WTC11 (cell line): ENCODE measurements around the gene IRAK2. TPM values are rescaled to one million over a fixed set of nuclear protein-coding genes. Genes with fewer than 3 reads are reported as not detected.

Experiments
- ATAC-seq: fragments of 200-7000 bp; cut with Tn5 transposase; 2 replicates; pipeline ENCODE4 v1.10.0; 2021; ENCODE audit warnings: mild to moderate bottlenecking, moderate library complexity
- CTCF ChIA-PET: fragments of 300-600 bp; sonication (Branson Sonifier 250); formaldehyde crosslinking; loops from one replicate; lab custom pipeline; 2021; ENCODE audit warnings: antibody characterized with exemption; lab: Charles Lee
- POLR2A ChIA-PET: fragments of 350-600 bp; sonication (Branson Sonifier 250); formaldehyde crosslinking; loops from one replicate; lab custom pipeline; 2021; ENCODE audit warnings: antibody characterized with exemption; lab: Charles Lee
- DNase-seq: peaks from one replicate; pipeline ENCODE4 v3.0.0; 2021; ENCODE audit warnings: low spot score
- H3K27ac Mint-ChIP-seq: 2 replicates; pipeline ENCODE4 v1.8.0; 2021; ENCODE audit warnings: mixed read lengths
- H3K27me3 Mint-ChIP-seq: 2 replicates; pipeline ENCODE4 v1.8.0; 2021; ENCODE audit warnings: low read depth, mild to moderate bottlenecking, moderate library complexity, mixed read lengths
- H3K36me3 Mint-ChIP-seq: 2 replicates; pipeline ENCODE4 v1.8.0; 2021; ENCODE audit warnings: mixed read lengths
- H3K4me1 Mint-ChIP-seq: 2 replicates; pipeline ENCODE4 v1.8.0; 2022; ENCODE audit warnings: mixed read lengths
- H3K4me3 Mint-ChIP-seq: 2 replicates; pipeline ENCODE4 v1.8.0; 2021; ENCODE audit warnings: mild to moderate bottlenecking, moderate library complexity, mixed read lengths
- H3K9me3 Mint-ChIP-seq: 2 replicates; pipeline ENCODE4 v1.8.0; 2021; ENCODE audit warnings: mixed read lengths
- CREM ChIP-seq: sonication (generic); formaldehyde crosslinking; IDR thresholded peaks from 2 replicates; pipeline ENCODE4 v1.8.1; 2022; ENCODE audit warnings: mild to moderate bottlenecking, missing genetic modification reagents, moderate library complexity
- ELF4 ChIP-seq: sonication (generic); formaldehyde crosslinking; IDR thresholded peaks from 2 replicates; pipeline ENCODE4 v1.8.1; 2022; ENCODE audit warnings: low read depth, mild to moderate bottlenecking, moderate library complexity, missing genetic modification reagents
- EMX1 ChIP-seq: fragments of 250-450 bp; sonication (Bioruptor Pico); IDR thresholded peaks from 2 replicates; pipeline ENCODE4 v1.8.0; 2021; ENCODE audit warnings: mild to moderate bottlenecking
- FOXJ3 ChIP-seq: sonication (generic); formaldehyde crosslinking; IDR thresholded peaks from 2 replicates; pipeline ENCODE4 v1.9.0; 2021; ENCODE audit warnings: missing genetic modification reagents, mild to moderate bottlenecking, borderline replicate concordance
- IRF2 ChIP-seq: sonication (generic); formaldehyde crosslinking; IDR thresholded peaks from 2 replicates; pipeline ENCODE4 v1.8.0; 2022; ENCODE audit warnings: low read depth, missing genetic modification reagents, borderline replicate concordance
- NR3C1 ChIP-seq: sonication (generic); formaldehyde crosslinking; conservative IDR thresholded peaks from 2 replicates; pipeline ENCODE4 v1.8.1; 2023; ENCODE audit warnings: low read depth, mild to moderate bottlenecking, missing genetic modification reagents
- SMAD3 ChIP-seq: sonication (generic); formaldehyde crosslinking; IDR thresholded peaks from 2 replicates; pipeline ENCODE4 v1.8.0; 2022; ENCODE audit warnings: missing genetic modification reagents, mild to moderate bottlenecking, borderline replicate concordance
- TEAD4 ChIP-seq: sonication (generic); formaldehyde crosslinking; IDR thresholded peaks from 2 replicates; pipeline ENCODE4 v1.8.0; 2022; ENCODE audit warnings: mild to moderate bottlenecking, missing genetic modification reagents
- ZNF121 ChIP-seq: sonication (generic); formaldehyde crosslinking; IDR thresholded peaks from 2 replicates; pipeline ENCODE4 v1.8.0; 2023; ENCODE audit warnings: missing genetic modification reagents
- total RNA-seq: library from RNA; stranded (reverse); gene quantifications from 3 replicates; pipeline ENCODE4 v1.2.3, GENCODE V29; 2021
- TF ChIP-seq, protein P1 (sequence below): sonication (generic); formaldehyde crosslinking; IDR thresholded peaks from 2 replicates; pipeline ENCODE4 v1.8.1; 2023; ENCODE audit warnings: mild to moderate bottlenecking, moderate library complexity, missing genetic modification reagents
- TF ChIP-seq, protein P2 (sequence below): sonication (generic); formaldehyde crosslinking; IDR thresholded peaks from 2 replicates; pipeline ENCODE4 v1.8.0; 2022; ENCODE audit warnings: missing genetic modification reagents
- TF ChIP-seq, protein P3 (sequence below): sonication (generic); formaldehyde crosslinking; IDR thresholded peaks from 2 replicates; pipeline ENCODE4 v1.8.0; 2023; ENCODE audit warnings: mild to moderate bottlenecking, missing genetic modification reagents
- TF ChIP-seq, protein P4 (sequence below): sonication (generic); formaldehyde crosslinking; IDR thresholded peaks from 2 replicates; pipeline ENCODE4 v1.8.0; 2022; ENCODE audit warnings: mild to moderate bottlenecking, missing genetic modification reagents
- TF ChIP-seq, protein P5 (sequence below): sonication (generic); formaldehyde crosslinking; IDR thresholded peaks from 2 replicates; pipeline ENCODE4 v1.8.1; 2022; ENCODE audit warnings: mild to moderate bottlenecking, missing genetic modification reagents, moderate library complexity, borderline replicate concordance

The IRAK2 gene
- total RNA-seq, 1 experiment from 2014 or later = 1.4 TPM

DNA sequence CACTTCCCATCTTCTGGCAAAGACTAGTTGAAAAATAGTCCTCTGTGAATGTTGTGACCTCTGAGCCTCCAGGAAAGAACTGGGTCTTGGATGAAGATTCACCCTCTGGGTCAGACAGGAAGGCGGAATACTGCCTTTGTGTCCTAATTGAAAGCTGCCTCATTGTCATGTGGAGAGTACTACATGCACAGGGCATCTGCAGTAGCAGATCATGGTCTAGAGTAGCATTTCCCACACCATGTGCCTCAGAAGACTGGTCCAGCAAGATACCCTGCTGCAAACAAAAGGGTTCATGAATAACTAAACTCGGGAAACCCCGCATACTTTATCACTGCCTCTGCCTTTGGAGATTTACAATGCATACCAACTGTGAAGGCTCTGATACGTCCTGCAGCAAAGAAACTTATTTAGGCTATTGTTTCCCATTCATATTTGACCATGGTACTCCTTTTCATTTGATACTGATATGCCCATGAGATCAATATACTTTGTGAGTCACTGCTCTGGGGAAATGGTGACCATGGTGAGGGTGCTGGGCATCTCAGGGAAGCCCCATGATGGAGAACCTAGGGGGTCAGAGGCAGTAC, 22.7 kb downstream of the IRAK2 start (continued):
- TF ChIP-seq, protein P1, sequence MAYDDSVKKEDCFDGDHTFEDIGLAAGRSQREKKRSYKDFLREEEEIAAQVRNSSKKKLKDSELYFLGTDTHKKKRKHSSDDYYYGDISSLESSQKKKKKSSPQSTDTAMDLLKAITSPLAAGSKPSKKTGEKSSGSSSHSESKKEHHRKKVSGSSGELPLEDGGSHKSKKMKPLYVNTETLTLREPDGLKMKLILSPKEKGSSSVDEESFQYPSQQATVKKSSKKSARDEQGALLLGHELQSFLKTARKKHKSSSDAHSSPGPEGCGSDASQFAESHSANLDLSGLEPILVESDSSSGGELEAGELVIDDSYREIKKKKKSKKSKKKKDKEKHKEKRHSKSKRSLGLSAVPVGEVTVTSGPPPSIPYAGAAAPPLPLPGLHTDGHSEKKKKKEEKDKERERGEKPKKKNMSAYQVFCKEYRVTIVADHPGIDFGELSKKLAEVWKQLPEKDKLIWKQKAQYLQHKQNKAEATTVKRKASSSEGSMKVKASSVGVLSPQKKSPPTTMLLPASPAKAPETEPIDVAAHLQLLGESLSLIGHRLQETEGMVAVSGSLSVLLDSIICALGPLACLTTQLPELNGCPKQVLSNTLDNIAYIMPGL (CRISPR knock-in tag) = no peak
- no peak for TF ChIP-seq SMAD3 (CRISPR knock-in tag)
- no peak for TF ChIP-seq ELF4 (CRISPR knock-in tag)
- TF ChIP-seq, protein P2, sequence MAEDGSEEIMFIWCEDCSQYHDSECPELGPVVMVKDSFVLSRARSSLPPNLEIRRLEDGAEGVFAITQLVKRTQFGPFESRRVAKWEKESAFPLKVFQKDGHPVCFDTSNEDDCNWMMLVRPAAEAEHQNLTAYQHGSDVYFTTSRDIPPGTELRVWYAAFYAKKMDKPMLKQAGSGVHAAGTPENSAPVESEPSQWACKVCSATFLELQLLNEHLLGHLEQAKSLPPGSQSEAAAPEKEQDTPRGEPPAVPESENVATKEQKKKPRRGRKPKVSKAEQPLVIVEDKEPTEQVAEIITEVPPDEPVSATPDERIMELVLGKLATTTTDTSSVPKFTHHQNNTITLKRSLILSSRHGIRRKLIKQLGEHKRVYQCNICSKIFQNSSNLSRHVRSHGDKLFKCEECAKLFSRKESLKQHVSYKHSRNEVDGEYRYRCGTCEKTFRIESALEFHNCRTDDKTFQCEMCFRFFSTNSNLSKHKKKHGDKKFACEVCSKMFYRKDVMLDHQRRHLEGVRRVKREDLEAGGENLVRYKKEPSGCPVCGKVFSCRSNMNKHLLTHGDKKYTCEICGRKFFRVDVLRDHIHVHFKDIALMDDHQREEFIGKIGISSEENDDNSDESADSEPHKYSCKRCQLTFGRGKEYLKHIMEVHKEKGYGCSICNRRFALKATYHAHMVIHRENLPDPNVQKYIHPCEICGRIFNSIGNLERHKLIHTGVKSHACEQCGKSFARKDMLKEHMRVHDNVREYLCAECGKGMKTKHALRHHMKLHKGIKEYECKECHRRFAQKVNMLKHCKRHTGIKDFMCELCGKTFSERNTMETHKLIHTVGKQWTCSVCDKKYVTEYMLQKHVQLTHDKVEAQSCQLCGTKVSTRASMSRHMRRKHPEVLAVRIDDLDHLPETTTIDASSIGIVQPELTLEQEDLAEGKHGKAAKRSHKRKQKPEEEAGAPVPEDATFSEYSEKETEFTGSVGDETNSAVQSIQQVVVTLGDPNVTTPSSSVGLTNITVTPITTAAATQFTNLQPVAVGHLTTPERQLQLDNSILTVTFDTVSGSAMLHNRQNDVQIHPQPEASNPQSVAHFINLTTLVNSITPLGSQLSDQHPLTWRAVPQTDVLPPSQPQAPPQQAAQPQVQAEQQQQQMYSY (CRISPR knock-in tag) = no peak

DNA sequence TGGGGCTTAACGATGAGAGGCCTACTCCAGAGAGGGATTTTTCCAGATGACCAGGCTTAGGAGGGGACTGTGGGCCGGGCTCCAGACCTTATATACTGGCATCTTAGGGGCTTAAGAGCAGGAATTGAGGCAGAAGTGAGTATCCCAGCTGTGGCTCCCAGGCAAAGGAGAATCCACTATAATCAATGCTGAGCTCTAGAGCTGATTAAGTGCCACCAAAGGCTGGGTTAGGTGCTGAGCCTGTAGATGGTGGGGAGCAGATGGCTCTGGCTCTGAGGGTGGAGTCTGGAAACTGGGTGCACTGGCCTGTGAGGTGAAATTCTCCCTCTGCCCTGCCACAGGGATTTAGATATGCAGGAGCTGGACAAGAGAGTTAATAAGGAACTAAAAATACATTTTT, 23.2 kb downstream of the IRAK2 start:
- H3K9me3 Mint-ChIP-seq = no peaks in the 10 kb centered on the region
- TF ChIP-seq IRF2 (CRISPR knock-in tag) = no peak
- no peak for TF ChIP-seq EMX1 (CRISPR knock-in tag)
- TF ChIP-seq NR3C1 = no peak
- no peak for TF ChIP-seq FOXJ3
- no peak for TF ChIP-seq ZNF121 (CRISPR knock-in tag)
- no peak for TF ChIP-seq CREM (CRISPR knock-in tag)
- TF ChIP-seq, protein P3, sequence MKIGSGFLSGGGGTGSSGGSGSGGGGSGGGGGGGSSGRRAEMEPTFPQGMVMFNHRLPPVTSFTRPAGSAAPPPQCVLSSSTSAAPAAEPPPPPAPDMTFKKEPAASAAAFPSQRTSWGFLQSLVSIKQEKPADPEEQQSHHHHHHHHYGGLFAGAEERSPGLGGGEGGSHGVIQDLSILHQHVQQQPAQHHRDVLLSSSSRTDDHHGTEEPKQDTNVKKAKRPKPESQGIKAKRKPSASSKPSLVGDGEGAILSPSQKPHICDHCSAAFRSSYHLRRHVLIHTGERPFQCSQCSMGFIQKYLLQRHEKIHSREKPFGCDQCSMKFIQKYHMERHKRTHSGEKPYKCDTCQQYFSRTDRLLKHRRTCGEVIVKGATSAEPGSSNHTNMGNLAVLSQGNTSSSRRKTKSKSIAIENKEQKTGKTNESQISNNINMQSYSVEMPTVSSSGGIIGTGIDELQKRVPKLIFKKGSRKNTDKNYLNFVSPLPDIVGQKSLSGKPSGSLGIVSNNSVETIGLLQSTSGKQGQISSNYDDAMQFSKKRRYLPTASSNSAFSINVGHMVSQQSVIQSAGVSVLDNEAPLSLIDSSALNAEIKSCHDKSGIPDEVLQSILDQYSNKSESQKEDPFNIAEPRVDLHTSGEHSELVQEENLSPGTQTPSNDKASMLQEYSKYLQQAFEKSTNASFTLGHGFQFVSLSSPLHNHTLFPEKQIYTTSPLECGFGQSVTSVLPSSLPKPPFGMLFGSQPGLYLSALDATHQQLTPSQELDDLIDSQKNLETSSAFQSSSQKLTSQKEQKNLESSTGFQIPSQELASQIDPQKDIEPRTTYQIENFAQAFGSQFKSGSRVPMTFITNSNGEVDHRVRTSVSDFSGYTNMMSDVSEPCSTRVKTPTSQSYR (CRISPR knock-in tag) = no peak
- no peak for TF ChIP-seq TEAD4 (CRISPR knock-in tag)
- TF ChIP-seq, protein P4, sequence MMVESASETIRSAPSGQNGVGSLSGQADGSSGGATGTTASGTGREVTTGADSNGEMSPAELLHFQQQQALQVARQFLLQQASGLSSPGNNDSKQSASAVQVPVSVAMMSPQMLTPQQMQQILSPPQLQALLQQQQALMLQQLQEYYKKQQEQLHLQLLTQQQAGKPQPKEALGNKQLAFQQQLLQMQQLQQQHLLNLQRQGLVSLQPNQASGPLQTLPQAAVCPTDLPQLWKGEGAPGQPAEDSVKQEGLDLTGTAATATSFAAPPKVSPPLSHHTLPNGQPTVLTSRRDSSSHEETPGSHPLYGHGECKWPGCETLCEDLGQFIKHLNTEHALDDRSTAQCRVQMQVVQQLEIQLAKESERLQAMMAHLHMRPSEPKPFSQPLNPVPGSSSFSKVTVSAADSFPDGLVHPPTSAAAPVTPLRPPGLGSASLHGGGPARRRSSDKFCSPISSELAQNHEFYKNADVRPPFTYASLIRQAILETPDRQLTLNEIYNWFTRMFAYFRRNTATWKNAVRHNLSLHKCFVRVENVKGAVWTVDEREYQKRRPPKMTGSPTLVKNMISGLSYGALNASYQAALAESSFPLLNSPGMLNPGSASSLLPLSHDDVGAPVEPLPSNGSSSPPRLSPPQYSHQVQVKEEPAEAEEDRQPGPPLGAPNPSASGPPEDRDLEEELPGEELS (CRISPR knock-in tag) = no peak
- TF ChIP-seq, protein P5, sequence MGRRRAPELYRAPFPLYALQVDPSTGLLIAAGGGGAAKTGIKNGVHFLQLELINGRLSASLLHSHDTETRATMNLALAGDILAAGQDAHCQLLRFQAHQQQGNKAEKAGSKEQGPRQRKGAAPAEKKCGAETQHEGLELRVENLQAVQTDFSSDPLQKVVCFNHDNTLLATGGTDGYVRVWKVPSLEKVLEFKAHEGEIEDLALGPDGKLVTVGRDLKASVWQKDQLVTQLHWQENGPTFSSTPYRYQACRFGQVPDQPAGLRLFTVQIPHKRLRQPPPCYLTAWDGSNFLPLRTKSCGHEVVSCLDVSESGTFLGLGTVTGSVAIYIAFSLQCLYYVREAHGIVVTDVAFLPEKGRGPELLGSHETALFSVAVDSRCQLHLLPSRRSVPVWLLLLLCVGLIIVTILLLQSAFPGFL (CRISPR knock-in tag) = no peak
- TF ChIP-seq, all 79 proteins: peak for 0
- DNase-seq (no peak), ATAC-seq (no peak)
- no peaks in the 10 kb centered on the region for H3K36me3 Mint-ChIP-seq
- no peaks in the 10 kb centered on the region for H3K27me3 Mint-ChIP-seq
- no peak overlapping the region for H3K27ac Mint-ChIP-seq
- ChIA-PET CTCF (interaction anchor here (2.9 kb wide), 1 partner anchor 23 kb away, joined by 9 read pairs; the partner anchor contains the start of gene IRAK2), POLR2A (no interaction called here)
- peaks cover 21% of the 10 kb centered on the region for H3K4me1 Mint-ChIP-seq
- H3K4me3 Mint-ChIP-seq = no peak overlapping the region
